Lower lobe of right lung (tissue), 2 donors: ENCODE results near the gene LRRC3C. TPM values are rescaled to one million over a fixed set of nuclear protein-coding genes. Genes with fewer than 3 reads are reported as not detected.
A peak's percentile ranks its signal among the peaks of the same experiment; 100 is the strongest.

Source experiments
- ATAC-seq, 2 donors: fragments of 200-7000 bp; cut with Tn5 transposase; one replicate each; pipeline ENCODE4 v1.9.1; 2020 to 2022; ENCODE audit warnings: mild to moderate bottlenecking in 2 of 2, moderate library complexity in 2 of 2
- DNase-seq: peaks from one replicate; pipeline ENCODE4 v3.0.0-alpha.2; 2020
- H3K27ac ChIP-seq: fragments of 200-600 bp; one replicate; pipeline ENCODE4 v1.8.0; 2022
- H3K27me3 ChIP-seq: fragments of 200-600 bp; one replicate; pipeline ENCODE4 v1.8.0; 2022; ENCODE audit warnings: low read depth
- H3K36me3 ChIP-seq: fragments of 200-600 bp; one replicate; pipeline ENCODE4 v1.8.0; 2022; ENCODE audit warnings: mild to moderate bottlenecking
- H3K4me1 ChIP-seq: fragments of 200-600 bp; one replicate; pipeline ENCODE4 v1.8.0; 2022
- H3K4me3 ChIP-seq: fragments of 200-600 bp; one replicate; pipeline ENCODE4 v1.8.0; 2022; ENCODE audit warnings: mild to moderate bottlenecking
- H3K9me3 ChIP-seq: fragments of 200-600 bp; one replicate; pipeline ENCODE4 v1.8.0; 2022
- CTCF ChIP-seq: fragments of 200-600 bp; IDR thresholded peaks from one replicate; pipeline ENCODE4 v1.8.0; 2022; ENCODE audit warnings: antibody characterized with exemption, mild to moderate bottlenecking
- intact Hi-C: fragments of 100-400 bp; cut with DNase I; formaldehyde crosslinking; loops from one replicate; pipeline ENCODE4 v1.11.0; 2022
- total RNA-seq: library from RNA; stranded (reverse); fragmentation: NEBNext Ultra II Directional; extraction: Animal tissue kit (Norgen Biotek cat#: 25700); gene quantifications from one replicate; pipeline ENCODE4 v1.2.1, GENCODE V29; 2021
- donor health status: DM: no; HTN: yes; CAD: no; lungs with severe emphysema.

The LRRC3C gene
- total RNA-seq, 1 donor from 2014 or later = not detected

- intact Hi-C loops = no loop called here
- peaks cover 3% of the 10 kb centered on the region for H3K4me1 ChIP-seq
- TF ChIP-seq CTCF = no peak
- H3K27ac ChIP-seq = no peak overlapping the region
- no peak for DNase-seq
- no peaks in the 10 kb centered on the region for H3K27me3 ChIP-seq
- no peaks in the 10 kb centered on the region for H3K36me3 ChIP-seq
- no peak for ATAC-seq
- no peaks in the 10 kb centered on the region for H3K9me3 ChIP-seq
- no peak overlapping the region for H3K4me3 ChIP-seq
Observed at GRCh38 chr17:39974433-39974832, 46.9 kb downstream of the LRRC3C start.

- H3K27me3 ChIP-seq = no peaks in the 10 kb centered on the region
- no peak for ATAC-seq
- H3K27ac ChIP-seq = no peak overlapping the region
- no peak for TF ChIP-seq CTCF
- peaks cover 7% of the 10 kb centered on the region for H3K4me1 ChIP-seq
- intact Hi-C loops = no loop called here
- H3K36me3 ChIP-seq = no peaks in the 10 kb centered on the region
- no peaks in the 10 kb centered on the region for H3K9me3 ChIP-seq
- no peak for DNase-seq
- no peak overlapping the region for H3K4me3 ChIP-seq
Observed at GRCh38 chr17:39975801-39976200, 48.3 kb downstream of the LRRC3C start.

GRCh38 chr17:39979016-39979670, 51.6 kb downstream of the LRRC3C start:
- DNase-seq = no peak
- H3K9me3 ChIP-seq = no peaks in the 10 kb centered on the region
- peaks cover 29% of the 10 kb centered on the region for H3K4me1 ChIP-seq
- TF ChIP-seq CTCF = no peak
- no peak for ATAC-seq
- intact Hi-C loops = no loop called here
- no peaks in the 10 kb centered on the region for H3K27me3 ChIP-seq
- H3K4me3 ChIP-seq = peak overlapping the region; percentile 92
- peaks cover under 1% of the 10 kb centered on the region for H3K36me3 ChIP-seq
- H3K27ac ChIP-seq = peak overlapping the region; percentile 96

- peak overlapping the region; percentile 92 for H3K4me3 ChIP-seq
- peaks cover 9% of the 10 kb centered on the region for H3K36me3 ChIP-seq
- ATAC-seq (peak; percentile 15 to 38), DNase-seq (no peak)
- H3K27me3 ChIP-seq = no peaks in the 10 kb centered on the region
- no peak for TF ChIP-seq CTCF
- peaks cover 29% of the 10 kb centered on the region for H3K4me1 ChIP-seq
- intact Hi-C loops = no loop called here
- peak overlapping the region; percentile 96 for H3K27ac ChIP-seq
- H3K9me3 ChIP-seq = no peaks in the 10 kb centered on the region
Observed at GRCh38 chr17:39979893-39980350, 52.4 kb downstream of the LRRC3C start.

GRCh38 chr17:39980351-39981206, 53.0 kb downstream of the LRRC3C start, which contains the start of gene PSMD3:
Gene PSMD3, plus strand, starts transcription at chr17:39980807. Its CDS starts 164 bp downstream, at chr17:39980971.
- peak; percentile 97 for DNase-seq
- ATAC-seq = peak; percentile 97 to 98
- Histone ChIP-seq H3K4me3 (peak within 1 kb of the TSS; percentile 92), H3K36me3 (peaks cover 15% of the 10 kb centered on the region), H3K27me3 (no peaks in the 10 kb centered on the region), H3K4me1 (peaks cover 29% of the 10 kb centered on the region), H3K27ac (peak within 1 kb of the TSS; percentile 96), H3K9me3 (no peaks in the 10 kb centered on the region)
- intact Hi-C loops = no loop called here
- TF ChIP-seq CTCF = peak; percentile 72
